Aorta (tissue), 5 donors: ENCODE measurements around the gene IRF2BPL. TPM values are rescaled to one million over a fixed set of nuclear protein-coding genes. Genes with fewer than 3 reads are reported as not detected.

Experiments used
- ATAC-seq: fragments of 200-7000 bp; cut with Tn5 transposase; one replicate; pipeline ENCODE4 v1.9.1; 2022; ENCODE audit warnings: moderate library complexity; ENCODE audit not compliant: low FRiP score
- DNase-seq, 2 donors: peaks; one replicate each; pipeline ENCODE4 v3.0.0-alpha.2; 2020
- H3K27ac ChIP-seq, 2 donors: one replicate each; pipeline ENCODE4 v1.5.1; 2013; ENCODE audit warnings: low read length in 2 of 2, mild to moderate bottlenecking in 2 of 2, moderate library complexity in 2 of 2, control low read depth in 1 of 2, inconsistent platforms in 1 of 2, low read depth in 1 of 2
- H3K27me3 ChIP-seq, 2 donors: one replicate each; pipeline ENCODE4 v1.6.1; 2013; ENCODE audit warnings: control low read depth in 1 of 2, low read length in 1 of 2, mild to moderate bottlenecking in 1 of 2, moderate library complexity in 1 of 2; ENCODE audit not compliant: insufficient read depth in 2 of 2, control insufficient read depth in 1 of 2
- H3K36me3 ChIP-seq, 2 donors: one replicate each; pipeline ENCODE4 v1.6.1; 2013; ENCODE audit warnings: control low read depth in 1 of 2, low read length in 1 of 2, mild to moderate bottlenecking in 1 of 2; ENCODE audit not compliant: insufficient read depth in 2 of 2, control insufficient read depth in 1 of 2
- H3K4me1 ChIP-seq, 2 donors: one replicate each; pipeline ENCODE4 v1.6.1; 2013; ENCODE audit warnings: low read length in 2 of 2, control low read depth in 1 of 2, mild to moderate bottlenecking in 1 of 2, moderate library complexity in 1 of 2; ENCODE audit not compliant: insufficient read depth in 2 of 2, control insufficient read depth in 1 of 2
- H3K4me3 ChIP-seq, 2 donors: one replicate each; pipeline ENCODE4 v1.5.1; 2013; ENCODE audit warnings: low read length in 2 of 2, control low read depth in 1 of 2, mild to moderate bottlenecking in 1 of 2
- H3K9me3 ChIP-seq: one replicate; pipeline ENCODE4 v1.6.1; 2013; ENCODE audit warnings: mild to moderate bottlenecking, low read length; ENCODE audit not compliant: control insufficient read depth
- WGBS, 2 donors: extraction: QIAGEN DNeasy Blood & Tissue Kit; methylation state at CpG; one replicate each; pipeline ENCODE4 v1.1.7; 2013; 5-methylcytosine and 5-hydroxymethylcytosine counted together
- intact Hi-C, 2 donors: fragments of 100-400 bp; cut with DNase I; formaldehyde crosslinking; loops; one replicate each; pipeline versions ENCODE4 v1.14.2 to v1.15.0; 2022
- polyA plus RNA-seq, 2 donors: library from polyadenylated mRNA; stranded (reverse); fragments of 200-250 nt; gene quantifications; one replicate each; pipeline ENCODE4 v1.2.3, GENCODE V29; 2013
- total RNA-seq, 2 donors: library from RNA; stranded (reverse); fragmentation: NEBNext Ultra II Directional; extraction: Animal tissue kit (Norgen Biotek cat#: 25700); gene quantifications; one replicate each; pipeline ENCODE4 v1.2.1, GENCODE V29; 2021
- donor health status: healthy with polysubstance abuse.
- donor health status: Bipolar disorder and iron deficiency.
- donor health status: DM: no; HTN: no; CAD: no.
- donor health status: DM: no; HTN: no; CAD: no.
- donor health status: DM: yes; HTN: yes; CAD: no.

Gene IRF2BPL
- total and polyA plus RNA-seq, 4 donors: 3.4 to 59.6 (median 23.9) TPM

DNA sequence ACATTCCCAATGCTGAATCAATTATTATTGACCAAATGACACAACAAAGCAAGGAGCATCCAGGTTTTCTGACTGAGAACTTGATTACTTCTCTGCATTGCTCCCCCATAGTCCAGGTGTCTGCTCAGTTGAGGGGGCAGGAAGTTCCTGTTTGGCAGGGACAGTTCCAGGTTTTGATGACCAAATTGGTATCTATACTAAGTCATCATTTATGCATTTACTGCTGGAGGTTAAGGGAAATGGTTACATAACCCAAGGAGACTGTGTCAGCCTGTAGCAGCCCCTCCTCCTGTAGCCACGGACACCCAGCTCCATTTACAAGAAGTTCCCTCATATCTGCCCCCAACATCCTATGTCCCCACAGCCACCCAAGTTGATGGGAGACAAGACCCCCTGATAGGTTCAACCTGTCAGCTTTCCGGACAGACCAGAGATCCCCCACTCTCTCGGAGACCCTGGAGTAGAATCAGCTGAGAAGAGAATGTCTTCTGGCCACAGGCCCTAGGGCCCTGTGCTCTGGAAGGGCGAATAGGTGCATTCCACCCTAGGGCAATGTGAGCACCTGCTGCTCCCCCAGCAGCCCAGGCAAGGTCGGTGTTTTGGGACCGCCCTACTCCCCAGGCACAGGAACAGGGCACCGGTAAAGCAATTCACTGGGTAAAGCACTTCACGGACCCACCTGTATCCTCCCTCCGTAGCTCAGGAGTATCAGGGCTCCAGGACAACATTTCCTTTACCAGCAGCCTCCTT is 23.6 kb downstream of the IRF2BPL start:
- intact Hi-C loops: loop anchor here (5.0 kb wide), 2 partner anchors 37 to 48 kb away; no protein-coding TSS in a partner anchor
- no peaks in the 10 kb centered on the region for H3K4me1 ChIP-seq
- ATAC-seq: no peak

DNA sequence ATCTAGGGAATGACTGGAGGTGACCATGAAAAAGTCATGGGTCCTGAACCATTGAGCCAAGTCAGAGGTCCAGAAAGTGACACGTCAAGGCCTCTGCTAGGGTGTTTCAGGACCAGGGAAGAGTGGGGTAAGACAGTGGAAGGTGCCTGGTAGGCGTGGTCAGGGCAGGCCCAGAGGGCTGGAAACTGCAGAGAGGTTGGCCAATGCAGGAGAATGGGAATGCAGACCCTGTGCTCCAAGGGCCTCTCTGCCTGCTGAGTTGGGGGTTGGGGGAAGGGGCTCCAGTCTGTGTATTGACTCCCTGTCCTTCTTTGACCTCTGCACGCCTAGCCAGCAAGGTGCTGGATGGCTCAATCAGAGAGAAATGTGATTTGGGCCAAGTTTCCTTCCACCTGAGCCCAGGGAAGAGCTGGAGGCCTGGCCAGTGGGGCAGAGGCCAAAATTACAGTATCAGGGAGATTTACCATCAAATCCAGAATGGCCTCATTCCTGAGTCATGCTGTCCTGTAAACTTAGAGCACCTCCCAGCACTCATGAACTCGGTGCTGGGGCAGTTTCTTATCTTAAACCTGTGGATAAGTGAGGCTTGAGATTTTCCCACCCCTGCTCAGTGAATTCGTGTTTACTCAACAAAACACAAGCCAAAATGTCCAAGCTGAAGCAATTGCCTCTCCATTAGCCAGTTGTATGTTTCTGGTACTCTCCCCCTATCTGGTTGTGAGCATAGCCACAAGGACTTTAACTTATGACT is 24.4 kb downstream of the IRF2BPL start:
- no peak overlapping the region for H3K4me3 ChIP-seq
- H3K9me3 ChIP-seq: no peaks in the 10 kb centered on the region
- no peak overlapping the region for H3K27ac ChIP-seq
- H3K27me3 ChIP-seq: no peaks in the 10 kb centered on the region
- WGBS, 2 donors: 60 to 64% methylated on average over 5 of the region's 5 CpGs
- no peaks in the 10 kb centered on the region for H3K4me1 ChIP-seq
- no peaks in the 10 kb centered on the region for H3K36me3 ChIP-seq
- no peak for DNase-seq
- intact Hi-C loops: no loop called here
- no peak for ATAC-seq

More for the DNA sequence above, 23.6 kb downstream of the IRF2BPL start:
- no peaks in the 10 kb centered on the region for H3K9me3 ChIP-seq
- H3K4me3 ChIP-seq: no peak overlapping the region
- 73 to 81% methylated on average over 9 of the region's 9 CpGs for whole genome bisulfite sequencing, 2 donors
- H3K27ac ChIP-seq: no peak overlapping the region
- no peaks in the 10 kb centered on the region for H3K36me3 ChIP-seq
- H3K27me3 ChIP-seq: no peaks in the 10 kb centered on the region
- no peak for DNase-seq

DNA sequence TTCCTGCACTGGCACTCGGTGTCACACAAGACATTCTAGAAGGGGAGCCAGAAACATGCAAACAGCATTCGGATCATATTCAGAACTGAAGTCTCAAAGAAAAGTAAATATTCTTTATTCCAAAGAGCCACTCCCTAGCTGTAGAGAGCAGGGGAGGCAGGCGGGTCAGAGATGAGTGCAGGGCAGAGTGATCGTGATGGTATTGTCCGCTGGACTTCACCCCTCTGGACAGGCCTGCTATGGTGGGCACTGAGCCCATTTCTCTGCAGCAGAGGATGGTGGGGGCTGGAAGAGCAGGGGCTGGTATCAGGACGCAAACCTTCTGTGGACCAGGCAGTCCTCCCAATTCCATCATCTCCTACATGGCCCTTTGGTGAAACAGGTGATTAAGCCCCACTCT is 25.6 kb downstream of the IRF2BPL start:
- Histone ChIP-seq H3K9me3 (no peaks in the 10 kb centered on the region), H3K27ac (no peak overlapping the region), H3K36me3 (no peaks in the 10 kb centered on the region), H3K4me3 (no peak overlapping the region), H3K27me3 (no peaks in the 10 kb centered on the region), H3K4me1 (no peaks in the 10 kb centered on the region)
- no peak for DNase-seq
- 61 to 73% methylated on average over 6 of the region's 6 CpGs for WGBS, 2 donors
- intact Hi-C loops: no loop called here
- no peak for ATAC-seq

DNA sequence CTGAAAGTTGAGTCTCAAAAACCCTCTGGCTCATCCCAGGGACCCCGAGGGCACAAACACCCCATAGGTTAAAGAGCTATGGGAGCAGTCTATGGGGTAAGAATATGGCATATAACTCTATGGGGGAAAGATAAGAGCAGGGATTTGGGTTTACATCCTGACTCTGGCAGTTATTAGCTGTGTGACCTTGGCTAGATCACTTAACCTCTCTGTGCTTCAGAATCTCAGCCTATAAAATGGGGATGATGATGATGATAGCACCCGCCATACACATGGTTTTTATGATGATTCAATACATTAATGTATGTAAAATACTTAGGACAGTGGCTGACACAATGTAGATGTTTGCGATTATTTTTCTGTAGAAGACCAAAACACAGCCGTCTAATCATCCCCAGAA is 26.2 kb downstream of the IRF2BPL start:
- DNase-seq: no peak
- no peak for ATAC-seq
- Histone ChIP-seq H3K36me3 (no peaks in the 10 kb centered on the region), H3K27me3 (no peaks in the 10 kb centered on the region), H3K9me3 (no peaks in the 10 kb centered on the region), H3K27ac (no peak overlapping the region), H3K4me1 (no peaks in the 10 kb centered on the region), H3K4me3 (no peak overlapping the region)
- intact Hi-C loops: no loop called here
- 90 to 95% methylated on average over 4 of the region's 4 CpGs for WGBS, 2 donors

DNA sequence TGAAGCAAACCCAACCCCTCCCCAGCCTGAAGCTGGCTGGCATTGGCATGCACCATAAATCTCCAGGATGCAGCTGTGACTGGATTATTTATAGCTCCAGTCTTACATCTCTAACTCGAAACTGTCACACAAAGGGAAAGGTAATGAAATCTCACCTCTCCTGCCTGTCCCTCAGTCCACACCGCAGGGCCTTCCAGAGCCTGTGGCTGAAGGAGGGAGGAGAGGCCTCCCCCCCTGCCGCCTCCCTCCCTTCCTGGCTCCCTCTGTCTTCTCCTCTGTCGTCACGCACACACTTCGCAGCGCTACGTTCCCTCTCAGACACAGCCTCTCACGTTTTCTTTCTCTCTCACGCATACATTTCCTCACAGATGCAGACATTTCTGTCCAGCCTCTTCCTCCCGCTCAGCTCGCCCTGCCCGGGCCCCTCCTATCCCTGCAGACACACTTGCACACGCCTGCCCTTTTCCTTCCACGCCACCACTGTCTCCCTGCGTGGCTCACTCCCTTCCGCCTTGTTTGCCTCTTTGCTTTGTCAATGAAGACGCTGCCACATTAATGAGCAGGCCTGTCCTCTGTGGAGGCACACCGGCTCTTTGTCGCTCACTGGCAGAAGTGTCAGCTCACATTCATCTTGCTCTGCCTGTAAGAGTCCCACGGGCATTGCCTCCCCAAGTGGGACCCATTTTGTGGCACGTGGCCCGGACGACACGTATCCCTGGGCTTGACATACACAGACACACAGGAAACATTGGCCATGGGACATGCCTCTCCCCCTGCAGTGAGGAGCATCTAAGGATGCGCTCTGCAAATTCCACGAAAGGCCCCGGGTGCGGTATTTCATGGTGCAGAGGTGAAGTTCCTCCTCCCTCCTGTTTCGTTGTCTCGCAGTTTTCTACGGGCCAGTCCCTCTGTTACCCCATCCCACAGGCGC is 27.9 kb downstream of the IRF2BPL start:
- H3K27ac ChIP-seq: no peak overlapping the region

DNA sequence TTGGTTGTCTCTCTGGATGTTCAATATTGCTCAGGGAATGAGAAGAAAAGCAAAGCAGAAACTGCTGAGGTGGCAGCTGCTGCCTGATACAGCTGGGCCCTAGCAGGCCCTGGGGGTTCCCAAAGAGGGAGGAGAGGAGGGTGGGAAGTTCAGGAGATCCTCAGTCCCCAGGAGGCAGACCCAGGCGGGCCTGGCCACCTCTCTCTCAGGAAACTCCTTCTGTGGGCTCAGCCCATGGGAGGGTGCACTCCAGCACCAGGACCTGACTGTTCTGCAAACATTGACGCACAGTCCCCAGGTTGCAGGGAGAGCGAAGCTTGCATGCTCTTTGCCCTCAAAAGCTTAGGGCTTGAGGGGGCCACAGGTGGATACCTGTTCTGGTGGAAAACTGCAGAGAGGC is 29.6 kb downstream of the IRF2BPL start:
- Histone ChIP-seq H3K36me3 (no peaks in the 10 kb centered on the region), H3K4me3 (no peak overlapping the region), H3K27me3 (no peaks in the 10 kb centered on the region), H3K27ac (no peak overlapping the region), H3K4me1 (no peaks in the 10 kb centered on the region), H3K9me3 (no peaks in the 10 kb centered on the region)
- WGBS, 2 donors: 97% methylated on average over 3 of the region's 3 CpGs
- no peak for ATAC-seq
- intact Hi-C loops: no loop called here
- DNase-seq: no peak

More for the DNA sequence above, 27.9 kb downstream of the IRF2BPL start:
- Histone ChIP-seq H3K36me3 (no peaks in the 10 kb centered on the region), H3K4me3 (no peak overlapping the region), H3K27me3 (no peaks in the 10 kb centered on the region), H3K9me3 (no peaks in the 10 kb centered on the region), H3K4me1 (no peaks in the 10 kb centered on the region)
- DNase-seq: peak in 1 of 2 donors; percentile 58
- ATAC-seq: peak; percentile 61
- intact Hi-C loops: no loop called here
- WGBS, 2 donors: 35 to 37% methylated on average over 31 to 33 of the region's 33 CpGs

DNA sequence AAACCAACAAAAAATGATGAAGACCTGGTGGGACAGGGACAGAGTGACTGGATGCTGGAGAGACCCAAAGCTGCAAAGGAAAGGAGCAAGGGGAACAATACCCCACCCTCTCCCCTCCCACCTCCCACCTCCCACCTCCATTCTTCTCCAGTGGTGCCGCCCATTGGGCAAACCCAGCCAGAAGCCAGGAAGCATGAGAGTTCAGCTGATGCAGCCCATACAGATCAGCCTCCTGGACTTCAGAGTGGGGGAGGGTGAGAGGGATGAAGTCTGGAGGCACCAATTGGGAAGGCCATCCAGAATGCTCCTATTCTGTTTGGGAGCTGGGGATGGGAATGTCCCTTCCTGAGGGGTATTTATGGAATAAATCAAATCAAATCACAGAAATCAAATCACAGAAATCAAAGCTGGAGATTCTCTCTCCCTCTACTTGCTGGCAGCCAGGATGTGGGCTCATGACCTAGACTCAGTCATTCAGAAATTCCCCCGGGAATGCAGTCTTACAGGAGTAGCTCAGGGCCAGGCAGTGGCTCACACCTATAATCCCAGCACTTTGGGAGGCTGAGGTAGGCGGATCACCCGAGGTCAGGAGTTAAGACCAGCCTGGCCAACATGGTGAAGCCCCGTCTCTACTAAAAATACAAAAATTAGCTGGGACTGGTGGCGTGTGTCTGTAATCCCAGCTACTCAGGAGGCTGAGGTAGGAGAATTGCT is 31.1 kb downstream of the IRF2BPL start:
- DNase-seq (no peak), ATAC-seq (no peak)
- Histone ChIP-seq H3K4me3 (no peak overlapping the region), H3K27me3 (no peaks in the 10 kb centered on the region), H3K27ac (no peak overlapping the region), H3K9me3 (no peaks in the 10 kb centered on the region), H3K4me1 (no peaks in the 10 kb centered on the region), H3K36me3 (no peaks in the 10 kb centered on the region)
- intact Hi-C loops: no loop called here
- WGBS, 2 donors: 92 to 94% methylated on average over 6 of the region's 6 CpGs

DNA sequence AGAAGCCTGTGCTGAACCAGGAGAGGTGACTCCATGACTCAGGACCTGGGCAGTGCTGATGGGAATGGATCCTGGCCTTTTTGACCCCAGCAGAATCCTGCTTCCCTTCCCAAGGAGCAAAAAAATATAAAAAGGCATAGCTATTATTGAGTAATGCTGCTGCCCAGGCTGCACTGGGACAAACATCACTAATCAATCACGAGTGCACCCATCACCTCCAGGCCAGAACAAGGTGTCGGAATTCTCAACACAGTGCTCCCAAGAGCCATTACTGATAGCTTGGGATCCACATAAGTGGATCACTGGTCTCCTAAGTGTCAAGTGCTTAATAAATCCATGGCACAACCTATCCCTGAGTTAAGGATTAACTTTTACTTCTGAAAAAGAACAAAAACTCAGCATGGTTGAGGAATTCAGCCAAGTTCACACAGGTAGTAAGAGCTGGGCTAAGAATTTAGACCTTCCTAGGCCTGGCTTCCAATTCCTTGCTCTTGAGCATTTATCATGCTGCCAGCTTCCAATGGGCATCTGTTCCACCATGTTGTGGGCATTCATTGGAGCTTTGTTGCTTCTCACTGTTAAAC is 31.9 kb downstream of the IRF2BPL start:
- H3K27ac ChIP-seq: no peak overlapping the region
- H3K36me3 ChIP-seq: no peaks in the 10 kb centered on the region
- no peaks in the 10 kb centered on the region for H3K27me3 ChIP-seq
- intact Hi-C loops: no loop called here
- ATAC-seq (no peak), DNase-seq (no peak)
- H3K4me1 ChIP-seq: no peaks in the 10 kb centered on the region
- no peaks in the 10 kb centered on the region for H3K9me3 ChIP-seq
- H3K4me3 ChIP-seq: no peak overlapping the region
- WGBS, 2 donors: 92 to 94% methylated on average over 2 of the region's 2 CpGs
